ENCODE measurements around the gene LEMD2. TPM values are rescaled to one million over a fixed set of nuclear protein-coding genes. Genes with fewer than 3 reads are reported as not detected.

The LEMD2 gene
- total RNA-seq, 1 experiment from 2014 or later = 54.6 TPM

GRCh38 chr6:33770124-33770832 lies 18.7 kb downstream of the LEMD2 start:
- no peak for DNase-seq (ENCODE audit: low read depth, low spot score)

GRCh38 chr6:33769248-33769821 lies 19.6 kb downstream of the LEMD2 start:
- DNase-seq (ENCODE audit: low read depth, low spot score) = no peak
- in situ Hi-C loops (cut with HindIII; ENCODE audit: low pct_unique_long_range_greater_than_20kb, low sequenced_read_pairs) = no loop called here

More at GRCh38 chr6:33770124-33770832, 18.7 kb downstream of the LEMD2 start:
- in situ Hi-C loops (cut with HindIII; ENCODE audit: low pct_unique_long_range_greater_than_20kb, low sequenced_read_pairs) = no loop called here

GRCh38 chr6:33768644-33769120 lies 20.2 kb downstream of the LEMD2 start:
- in situ Hi-C loops (cut with HindIII; ENCODE audit: low pct_unique_long_range_greater_than_20kb, low sequenced_read_pairs) = no loop called here
- peak; percentile 79 for DNase-seq (ENCODE audit: low read depth, low spot score)

- in situ Hi-C loops (cut with HindIII; ENCODE audit: low pct_unique_long_range_greater_than_20kb, low sequenced_read_pairs) = no loop called here
- no peak for DNase-seq (ENCODE audit: low read depth, low spot score)
Observed at GRCh38 chr6:33766921-33767907, 21.7 kb downstream of the LEMD2 start.

GRCh38 chr6:33765368-33765767 lies 23.6 kb downstream of the LEMD2 start:
- DNase-seq (ENCODE audit: low read depth, low spot score) = no peak
- in situ Hi-C loops (cut with HindIII; ENCODE audit: low pct_unique_long_range_greater_than_20kb, low sequenced_read_pairs) = no loop called here

- in situ Hi-C loops (cut with HindIII; ENCODE audit: low pct_unique_long_range_greater_than_20kb, low sequenced_read_pairs) = no loop called here
- DNase-seq (ENCODE audit: low read depth, low spot score) = no peak
Observed at GRCh38 chr6:33764036-33764435, 24.9 kb downstream of the LEMD2 start.

GRCh38 chr6:33763483-33763882 lies 25.4 kb downstream of the LEMD2 start:
- in situ Hi-C loops (cut with HindIII; ENCODE audit: low pct_unique_long_range_greater_than_20kb, low sequenced_read_pairs) = no loop called here
- DNase-seq (ENCODE audit: low read depth, low spot score) = no peak

GRCh38 chr6:33762713-33763112 lies 26.2 kb downstream of the LEMD2 start:
- in situ Hi-C loops (cut with HindIII; ENCODE audit: low pct_unique_long_range_greater_than_20kb, low sequenced_read_pairs) = no loop called here
- DNase-seq (ENCODE audit: low read depth, low spot score) = no peak

- in situ Hi-C loops (cut with HindIII; ENCODE audit: low pct_unique_long_range_greater_than_20kb, low sequenced_read_pairs) = no loop called here
- DNase-seq (ENCODE audit: low read depth, low spot score) = peak; percentile 60
Observed at GRCh38 chr6:33761922-33762629, 26.9 kb downstream of the LEMD2 start.

- no peak for DNase-seq (ENCODE audit: low read depth, low spot score)
- in situ Hi-C loops (cut with HindIII; ENCODE audit: low pct_unique_long_range_greater_than_20kb, low sequenced_read_pairs) = no loop called here
Observed at GRCh38 chr6:33761581-33761921, 27.4 kb downstream of the LEMD2 start.

GRCh38 chr6:33759887-33760629 lies 28.9 kb downstream of the LEMD2 start:
- in situ Hi-C loops (cut with HindIII; ENCODE audit: low pct_unique_long_range_greater_than_20kb, low sequenced_read_pairs) = no loop called here
- DNase-seq (ENCODE audit: low read depth, low spot score) = no peak

GRCh38 chr6:33758815-33759216 lies 30.1 kb downstream of the LEMD2 start:
- DNase-seq (ENCODE audit: low read depth, low spot score) = no peak
- in situ Hi-C loops (cut with HindIII; ENCODE audit: low pct_unique_long_range_greater_than_20kb, low sequenced_read_pairs) = no loop called here

- in situ Hi-C loops (cut with HindIII; ENCODE audit: low pct_unique_long_range_greater_than_20kb, low sequenced_read_pairs) = no loop called here
- no peak for DNase-seq (ENCODE audit: low read depth, low spot score)
Observed at GRCh38 chr6:33757906-33758305, 31.0 kb downstream of the LEMD2 start.

- DNase-seq (ENCODE audit: low read depth, low spot score) = no peak
- in situ Hi-C loops (cut with HindIII; ENCODE audit: low pct_unique_long_range_greater_than_20kb, low sequenced_read_pairs) = no loop called here
Observed at GRCh38 chr6:33757113-33757512, 31.8 kb downstream of the LEMD2 start.

GRCh38 chr6:33756211-33756954 lies 32.5 kb downstream of the LEMD2 start:
- no peak for DNase-seq (ENCODE audit: low read depth, low spot score)
- in situ Hi-C loops (cut with HindIII; ENCODE audit: low pct_unique_long_range_greater_than_20kb, low sequenced_read_pairs) = no loop called here

GRCh38 chr6:33755070-33755869 lies 33.7 kb downstream of the LEMD2 start:
- DNase-seq (ENCODE audit: low read depth, low spot score) = no peak
- in situ Hi-C loops (cut with HindIII; ENCODE audit: low pct_unique_long_range_greater_than_20kb, low sequenced_read_pairs) = no loop called here

Data from SK-MEL-5 (cell line).